Activated T-cell treated with anti-CD3 and anti-CD28 coated beads for 48 hours (primary cell): ENCODE measurements around the gene TRDN.
"Not testable (repeated sequence)": the region's sequence is repeated elsewhere in the genome, so short reads cannot be mapped to it uniquely, and the experiment has no call there.

ENCODE experiments used
- DNase-seq: peaks from one replicate; pipeline ENCODE4 v3.0.0-alpha.2; 2020; ENCODE audit warnings: low read depth

The TRDN gene

DNA sequence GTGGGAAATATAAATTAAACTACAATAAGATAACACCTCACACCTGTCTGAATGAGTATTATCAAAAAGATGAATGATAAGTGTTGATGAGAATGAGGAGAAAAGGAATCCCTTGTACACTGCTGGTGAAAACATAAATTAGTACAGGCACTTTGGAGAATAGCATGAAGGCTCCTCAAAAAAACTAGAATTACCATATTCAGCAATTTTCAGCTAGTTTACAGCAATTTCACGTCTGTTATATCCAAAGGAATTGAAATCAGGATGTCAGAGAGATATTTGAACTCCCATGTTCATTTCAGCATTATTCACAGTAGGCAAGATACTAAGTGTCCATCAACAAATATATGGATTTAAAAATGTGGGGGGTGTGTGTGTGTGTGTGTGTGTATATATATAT, 348.1 kb downstream of the TRDN start:
- DNase-seq: no peak

DNA sequence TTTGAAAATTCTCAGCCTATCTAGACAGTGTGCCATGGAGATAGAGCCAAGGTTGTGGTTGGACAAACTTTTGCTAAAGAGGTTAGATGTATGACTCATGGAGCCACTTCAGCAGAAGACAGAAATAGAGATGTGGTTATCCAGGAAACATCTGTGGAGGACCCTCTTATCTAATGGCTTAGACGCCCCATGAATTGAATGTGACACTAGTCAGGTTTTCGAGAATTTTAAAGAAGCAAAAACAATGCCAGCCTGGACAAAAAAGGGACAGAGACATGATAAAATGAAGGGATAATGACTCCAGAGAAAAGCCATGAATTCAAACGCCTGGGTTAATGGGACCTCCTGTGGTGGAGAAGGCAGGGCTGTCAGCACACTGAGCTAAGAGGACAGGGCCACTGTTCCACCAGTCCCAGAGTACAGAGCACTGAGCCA, 360.2 kb downstream of the TRDN start:
- DNase-seq: no peak

DNA sequence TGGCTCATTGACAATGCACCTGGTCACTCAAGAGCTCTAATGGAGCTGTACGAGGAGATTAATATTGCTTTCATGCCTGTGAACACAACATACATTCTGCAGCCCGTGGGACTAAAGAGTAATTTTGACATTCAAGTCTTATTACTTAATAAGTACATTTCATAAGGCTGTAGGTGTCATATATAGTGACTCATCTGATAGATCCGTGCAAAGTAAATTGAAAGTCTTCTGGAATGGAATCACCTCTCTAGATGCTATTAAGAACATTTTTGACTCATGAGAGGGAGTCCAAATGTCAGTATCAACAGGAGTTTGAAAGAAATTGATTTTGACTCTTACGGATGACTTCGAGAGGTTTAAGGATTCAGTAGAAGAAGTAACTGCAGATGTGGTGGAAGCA, 372.8 kb downstream of the TRDN start:
- no peak for DNase-seq

DNA sequence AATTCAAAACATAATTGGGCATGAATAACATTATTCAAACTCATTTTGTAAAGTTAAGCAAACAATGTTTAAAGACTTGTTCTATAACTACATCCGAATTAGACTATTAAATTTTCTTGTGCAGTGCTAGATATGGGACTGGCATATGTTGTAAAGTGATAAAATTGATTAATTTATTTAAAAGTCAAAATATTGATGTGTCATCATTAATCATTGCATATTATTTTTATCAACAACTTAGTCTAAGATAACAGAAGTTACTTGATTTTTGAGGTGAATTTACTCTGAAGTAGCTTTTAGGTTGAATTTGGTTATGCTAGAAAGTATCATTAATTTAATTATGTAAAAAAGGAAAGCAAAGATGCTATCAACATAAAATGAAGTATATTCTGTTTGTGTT, 396.1 kb downstream of the TRDN start:
- no peak for DNase-seq

DNA sequence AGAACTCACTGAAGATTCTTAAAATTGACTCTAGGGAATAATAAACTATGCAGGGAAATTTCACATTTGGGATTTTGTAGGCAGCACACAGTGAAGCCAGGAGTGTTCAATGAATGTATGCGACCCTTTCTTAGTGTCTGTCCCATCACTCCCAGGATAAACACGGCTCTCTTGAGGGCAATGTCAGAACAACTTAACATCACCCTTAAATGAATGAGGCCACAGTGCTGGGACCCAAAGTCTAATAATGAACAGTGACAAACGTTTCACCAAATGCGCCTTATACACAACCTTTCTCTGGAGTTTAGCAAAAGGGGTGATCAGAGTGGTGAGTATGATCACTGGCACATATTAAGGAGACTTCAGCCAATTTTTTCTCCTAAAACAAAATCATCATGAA, 403.4 kb downstream of the TRDN start:
- no peak for DNase-seq

DNA sequence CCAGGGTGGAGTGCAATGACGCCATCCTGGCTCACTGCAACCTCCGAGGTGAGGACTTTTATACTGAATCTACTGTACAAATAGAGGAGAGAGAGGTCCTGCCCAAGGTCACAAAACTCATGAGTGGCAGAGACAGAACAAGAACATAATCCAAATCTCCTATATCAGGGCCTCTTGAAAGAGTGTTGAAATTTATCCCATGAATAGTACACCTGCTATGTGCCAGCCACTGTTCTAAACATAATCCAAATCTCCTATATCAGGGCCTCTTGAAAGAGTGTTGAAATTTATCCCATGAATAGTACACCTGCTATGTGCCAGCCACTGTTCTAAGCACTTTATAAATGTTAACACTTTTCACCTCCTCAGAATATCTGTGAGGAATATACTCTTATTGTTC, 409.0 kb downstream of the TRDN start:
- not testable (repeated sequence) for DNase-seq

DNA sequence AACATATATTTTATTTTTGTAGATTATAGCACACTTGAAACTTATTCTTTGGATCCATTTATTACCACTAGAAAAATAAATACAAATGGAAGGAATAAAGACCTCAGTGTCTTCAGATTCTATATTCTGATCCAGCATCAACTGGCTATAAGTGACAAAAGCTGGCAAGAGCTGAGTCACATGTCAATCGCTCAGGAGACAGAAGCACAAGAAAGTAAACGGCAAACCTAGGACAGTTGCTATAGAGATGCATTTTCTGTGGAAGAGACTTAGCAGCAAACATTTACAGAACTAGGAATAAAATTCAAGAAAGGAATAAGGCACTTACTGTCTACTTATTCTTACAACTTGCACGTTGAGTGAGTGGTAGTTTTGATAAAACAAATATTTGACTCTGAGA, 410.4 kb downstream of the TRDN start:
- no peak for DNase-seq

DNA sequence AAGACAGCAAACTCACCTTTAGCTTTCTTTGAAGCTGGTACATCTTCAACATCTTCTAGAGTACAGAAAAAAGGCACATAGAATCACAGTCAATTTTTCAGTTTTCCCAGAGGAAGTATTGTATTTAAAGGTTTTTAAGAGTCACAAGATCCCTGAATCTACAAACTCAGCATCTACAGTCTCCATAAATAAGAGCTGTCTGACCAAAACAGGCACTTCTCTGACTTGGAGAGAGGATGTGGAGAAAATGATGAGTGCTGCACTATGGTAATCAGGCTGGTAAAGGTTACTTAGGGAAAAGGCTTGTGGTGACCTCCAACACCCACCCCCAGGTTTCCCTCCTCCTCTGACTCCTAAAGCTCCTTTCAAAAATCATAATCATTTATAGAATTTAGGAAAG, 412.7 kb downstream of the TRDN start:
- DNase-seq: no peak

DNA sequence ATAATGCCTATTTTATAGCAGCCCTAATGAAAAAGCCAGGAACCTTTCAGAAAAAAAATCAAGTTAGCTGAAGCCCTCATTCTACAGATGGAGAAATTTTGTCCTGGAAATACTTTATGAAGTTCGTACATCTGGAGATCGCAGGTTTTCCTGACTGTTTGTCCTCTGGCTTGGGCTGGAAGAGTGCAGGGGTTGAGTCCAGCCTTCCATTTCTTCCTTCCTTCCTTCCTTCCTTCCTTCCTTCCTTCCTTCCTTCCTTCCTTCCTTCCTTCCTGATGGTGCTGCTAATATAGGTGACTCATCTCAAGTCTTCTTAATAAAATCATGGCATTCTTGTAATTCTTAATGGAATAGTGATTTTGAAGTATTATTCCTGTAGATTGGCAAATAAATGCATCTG, 413.3 kb downstream of the TRDN start:
- DNase-seq: no peak

DNA sequence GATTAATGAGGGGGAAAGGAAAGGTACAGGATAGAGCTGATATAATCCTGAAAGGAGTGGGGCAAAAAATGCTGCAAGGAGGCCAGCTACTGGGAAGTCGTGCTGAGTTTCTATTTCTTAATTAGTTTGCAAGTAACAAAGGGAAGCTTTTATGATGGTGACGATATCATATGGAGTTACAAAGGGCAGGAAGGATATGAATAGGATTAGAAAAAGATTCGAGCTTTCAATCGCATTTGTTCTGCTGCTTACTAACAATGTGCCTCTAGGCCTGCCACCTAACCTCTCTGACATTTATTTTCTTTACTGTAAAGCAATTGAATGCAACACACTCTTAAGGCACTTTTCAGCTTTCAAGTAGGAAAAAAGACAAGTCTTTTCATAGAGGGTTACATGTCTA, 421.5 kb downstream of the TRDN start:
- no peak for DNase-seq

DNA sequence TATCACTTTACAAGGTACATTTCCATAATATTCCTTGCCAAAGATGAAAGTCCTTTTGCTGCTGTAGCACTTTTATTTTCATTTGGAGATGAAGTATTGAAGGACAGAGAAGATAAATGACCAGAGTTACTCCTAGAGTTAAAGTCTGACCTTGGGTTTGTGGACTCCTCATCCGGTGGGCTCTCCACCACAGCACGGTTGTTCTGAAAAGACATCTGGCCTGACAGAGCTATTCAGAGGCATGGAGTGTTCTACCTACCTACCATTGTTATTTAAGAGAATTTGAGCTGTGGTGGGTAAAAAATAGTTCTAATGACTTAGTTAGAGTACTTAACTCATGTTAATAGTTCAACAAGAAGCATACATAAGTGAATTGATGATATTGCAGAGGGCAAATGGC, 422.3 kb downstream of the TRDN start:
- no peak for DNase-seq

DNA sequence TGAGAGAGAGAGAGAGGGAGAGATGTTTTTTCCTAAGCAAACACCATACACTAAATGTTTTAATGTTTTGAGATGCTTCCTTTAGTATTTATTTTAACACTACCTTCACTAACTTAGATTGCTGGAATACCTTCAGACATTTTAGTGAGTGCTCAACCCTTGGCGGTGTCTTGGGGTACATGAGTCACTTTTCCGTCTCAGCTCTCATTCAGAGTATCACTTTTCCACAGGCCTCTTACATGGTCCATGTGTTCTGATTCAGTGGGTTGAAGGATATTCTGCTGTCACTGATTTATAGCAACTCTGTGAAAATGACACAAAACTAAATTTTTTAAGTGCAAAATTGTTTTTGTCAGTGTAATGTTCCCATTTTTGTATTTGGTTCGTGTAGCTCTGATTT, 422.8 kb downstream of the TRDN start:
- DNase-seq: no peak

DNA sequence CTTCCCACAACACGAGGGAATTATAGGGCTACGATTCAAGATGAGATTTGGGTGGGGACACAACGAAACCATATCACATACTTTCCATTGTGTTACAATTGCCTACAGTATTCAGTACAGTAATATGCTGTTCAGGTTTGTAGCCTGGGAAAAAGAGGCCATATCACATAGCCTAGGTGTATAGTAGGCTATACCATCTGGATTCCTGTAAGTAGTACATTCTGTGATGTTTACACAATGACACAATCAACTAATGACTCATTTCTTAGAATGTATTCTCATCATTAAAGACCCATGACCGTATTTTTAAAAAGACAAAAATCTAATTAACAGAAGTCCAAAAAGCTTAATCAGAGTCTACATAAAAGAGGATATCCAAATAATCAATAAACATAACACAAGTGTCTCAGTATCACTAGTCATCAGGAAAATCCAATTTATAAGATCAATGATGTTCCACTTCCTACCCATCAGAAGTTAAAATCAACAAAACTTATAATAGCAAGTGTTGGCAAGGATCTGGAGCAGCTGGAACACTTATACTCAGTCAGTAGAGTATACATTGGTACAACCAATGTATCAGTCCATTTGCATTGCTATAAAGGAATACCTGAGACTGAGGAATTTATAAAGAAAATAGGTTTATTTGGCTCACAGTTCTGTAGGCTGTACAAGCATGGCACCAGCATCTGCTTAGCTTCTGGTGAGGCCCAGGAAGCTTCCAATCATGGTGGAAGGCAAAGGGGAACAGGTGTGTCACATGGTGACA, 424.8 kb downstream of the TRDN start:
- DNase-seq: no peak

DNA sequence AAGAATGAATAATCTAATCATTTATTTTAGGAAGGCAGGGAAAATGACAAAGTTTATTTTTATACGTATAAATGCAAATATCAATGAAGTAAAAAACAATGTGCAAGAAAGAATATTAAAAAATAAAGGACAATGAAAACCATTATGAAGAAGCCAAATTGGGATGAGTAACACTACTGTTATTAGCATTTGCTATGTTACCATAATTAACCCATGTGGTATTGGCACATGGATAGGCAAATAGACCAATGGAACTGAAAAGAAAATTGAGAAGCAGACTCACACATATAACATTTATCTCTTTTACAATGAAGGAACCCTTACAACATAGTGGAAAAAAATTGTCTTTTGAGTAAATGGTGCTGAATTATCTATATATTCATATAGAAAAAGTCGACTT, 426.1 kb downstream of the TRDN start:
- DNase-seq: no peak

DNA sequence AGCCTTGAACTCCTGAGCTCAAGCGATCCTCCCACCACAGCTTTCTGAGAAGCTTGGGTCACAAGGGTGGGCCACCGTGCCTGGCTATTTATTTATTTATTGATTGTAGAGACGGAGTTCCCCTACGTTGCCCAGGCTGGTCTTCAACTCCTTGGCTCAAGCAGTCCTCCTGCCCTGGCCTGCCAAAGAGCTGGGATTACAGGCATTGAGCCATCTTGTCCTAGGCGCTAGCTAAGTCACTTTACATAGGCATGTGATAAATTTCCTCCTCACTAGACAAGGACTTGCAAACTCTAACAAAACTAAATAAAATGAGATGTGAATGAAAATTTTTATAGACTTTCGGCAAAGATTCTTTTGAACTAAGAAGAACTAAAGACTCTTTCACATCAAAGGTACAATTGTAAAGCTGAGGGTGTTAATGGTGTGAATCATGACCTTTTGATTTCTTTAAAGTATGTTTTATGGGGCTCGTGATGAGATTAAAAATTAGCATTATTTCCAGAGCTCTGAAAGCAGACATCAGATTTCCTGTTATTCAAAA, 428.7 kb downstream of the TRDN start:
- no peak for DNase-seq

DNA sequence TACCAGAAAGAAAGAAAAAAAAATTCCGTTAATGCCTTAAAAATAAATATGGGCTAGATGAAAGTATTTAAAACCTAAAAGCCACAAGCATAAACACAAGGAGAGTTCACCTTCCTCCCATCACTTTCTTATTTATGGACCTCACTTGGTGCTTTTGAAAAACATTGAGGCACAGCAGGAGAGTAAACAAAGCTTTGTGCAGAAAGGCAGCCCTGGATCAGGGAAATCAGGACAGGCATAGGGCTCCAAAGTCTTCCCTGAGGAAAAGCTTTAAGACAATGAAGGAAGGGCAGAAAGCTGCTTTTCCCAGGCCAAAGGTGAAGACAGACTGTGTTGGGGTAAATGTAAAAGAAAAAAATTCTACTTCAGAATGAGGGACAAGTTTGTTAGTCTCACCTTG, 432.8 kb downstream of the TRDN start:
- DNase-seq: no peak

DNA sequence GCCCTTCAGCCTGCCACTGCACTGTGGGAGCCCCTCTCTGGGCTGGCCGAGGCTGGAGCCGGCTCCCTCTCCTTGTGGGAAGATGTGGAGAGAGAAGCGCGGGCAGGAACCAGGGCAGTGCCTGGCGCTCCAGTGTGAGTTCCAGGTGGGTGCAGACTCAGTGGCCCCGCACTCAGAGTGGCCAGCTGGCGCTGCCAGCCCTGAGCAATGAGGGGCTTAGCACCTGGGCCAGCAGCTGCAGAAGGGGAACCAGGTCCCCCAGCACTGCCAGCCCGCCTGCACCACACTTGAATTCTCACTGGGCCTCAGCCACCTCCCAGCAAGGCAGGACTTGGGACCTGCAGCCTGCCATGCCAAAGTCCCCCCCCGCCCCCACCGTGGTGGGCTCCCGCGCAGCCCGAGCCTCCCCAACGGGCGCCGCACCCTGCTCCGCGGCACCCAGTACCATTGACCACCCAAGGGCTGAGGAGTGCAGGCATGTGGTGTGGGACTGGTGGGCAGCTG, 434.8 kb downstream of the TRDN start:
- DNase-seq: no peak

DNA sequence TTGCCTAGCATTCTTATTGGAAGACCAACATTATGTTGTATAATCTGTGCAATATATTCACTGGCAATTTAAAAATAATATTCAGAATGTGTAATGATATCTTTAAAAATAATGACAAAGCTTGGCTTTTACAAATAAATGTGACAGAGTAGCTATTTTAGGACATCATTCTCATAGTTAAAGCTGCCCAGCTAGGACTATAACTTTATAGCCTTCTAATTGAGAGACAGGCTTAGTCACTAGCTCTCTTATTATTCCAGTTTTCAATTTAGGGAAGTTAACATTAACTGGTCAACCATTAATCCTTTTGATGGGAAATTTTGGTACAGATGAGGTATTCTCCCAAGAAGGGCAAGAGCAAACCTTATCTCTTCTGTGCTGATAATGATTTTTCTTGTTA, 443.5 kb downstream of the TRDN start:
- no peak for DNase-seq

DNA sequence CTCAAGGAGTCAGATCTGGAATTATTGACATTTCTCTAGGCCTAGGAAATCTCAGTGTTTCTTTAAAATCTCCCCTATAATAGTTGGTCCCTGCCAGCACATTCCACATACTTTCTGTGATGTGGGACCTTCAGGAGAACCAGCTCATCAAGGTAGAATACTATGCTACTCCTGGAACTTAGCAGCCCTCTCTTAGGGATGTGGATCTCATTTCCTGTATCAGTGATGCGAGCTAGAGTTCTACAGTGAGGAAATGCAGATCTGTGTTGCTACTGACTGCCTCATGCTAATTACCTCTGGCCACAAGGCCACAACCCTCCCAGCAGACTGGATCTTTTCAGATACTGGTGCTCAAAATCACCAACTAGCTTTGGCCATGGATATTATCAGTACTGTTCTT, 446.9 kb downstream of the TRDN start:
- DNase-seq: no peak

DNA sequence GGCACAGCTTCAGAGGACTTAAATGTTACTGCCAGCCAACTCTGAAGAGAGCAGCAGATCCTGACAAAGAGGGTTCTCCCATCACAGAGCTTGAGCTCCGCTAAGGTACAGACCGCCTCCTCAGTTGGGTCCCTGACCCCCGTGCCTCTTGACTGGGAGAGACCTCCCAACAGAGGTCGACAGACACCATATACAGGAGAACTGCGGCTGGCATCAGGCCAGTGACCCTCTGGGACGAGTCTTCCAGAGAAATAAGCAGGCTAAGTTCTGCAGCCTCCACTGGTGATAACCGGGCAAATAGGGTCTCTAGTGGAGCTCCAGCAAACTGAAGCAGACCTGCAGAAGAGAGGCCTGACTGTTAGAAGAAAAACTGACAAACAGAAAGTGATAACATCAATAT, 453.8 kb downstream of the TRDN start:
- no peak for DNase-seq

DNA sequence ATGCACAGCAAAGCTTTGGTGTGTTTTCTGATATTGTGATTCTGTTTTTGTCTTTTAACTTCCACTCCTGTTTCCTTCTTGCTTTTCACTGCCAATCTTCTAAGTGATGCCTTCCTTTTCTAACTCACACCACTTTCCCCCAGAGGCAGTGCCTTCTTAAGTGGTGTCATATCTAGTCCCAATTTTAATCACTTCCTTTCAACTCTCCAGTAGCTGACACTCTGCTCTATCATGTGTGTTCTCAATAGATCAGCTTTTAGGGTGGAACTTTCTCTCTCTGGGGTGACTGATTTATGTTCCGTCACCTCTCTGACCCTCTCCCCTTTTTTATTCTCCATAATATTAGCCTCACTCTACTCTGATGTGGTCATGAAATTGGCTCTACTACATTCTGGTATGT, 460.0 kb downstream of the TRDN start:
- DNase-seq: no peak

DNA sequence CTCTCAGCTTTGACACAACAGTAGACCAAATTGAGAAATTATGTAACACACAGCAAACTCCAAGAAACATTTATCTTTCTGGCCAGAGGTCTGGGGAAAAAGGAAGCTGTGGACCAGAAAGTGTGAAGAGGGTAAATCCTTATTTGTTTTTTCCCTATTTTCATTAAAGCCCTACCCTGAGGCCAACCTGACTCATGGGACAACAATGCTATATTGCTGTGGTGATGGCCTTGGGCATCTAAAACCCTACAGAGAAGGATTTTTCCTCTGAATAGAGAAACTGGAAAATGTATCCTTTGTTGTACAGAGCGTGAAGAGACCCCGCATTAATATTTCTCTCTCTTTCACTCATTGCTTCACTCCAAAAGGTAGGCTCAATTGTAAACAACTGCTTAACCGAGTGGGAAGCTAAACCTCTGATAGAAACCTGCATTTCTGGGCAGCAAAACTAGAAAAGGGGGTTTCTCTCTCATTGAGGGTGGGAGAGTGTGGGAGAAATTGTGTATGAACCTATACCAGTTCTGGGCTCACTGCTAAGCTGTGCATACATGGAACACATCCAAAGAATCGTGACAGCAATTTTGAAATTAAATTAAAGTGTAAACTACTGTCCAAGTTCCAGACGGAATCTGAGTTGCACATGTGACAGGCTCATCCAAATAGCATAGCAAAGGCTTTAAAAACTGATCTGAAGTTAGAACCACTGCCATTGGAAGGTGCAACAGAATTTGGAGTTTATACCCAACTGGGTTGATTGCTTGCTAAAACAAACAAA, 465.2 kb downstream of the TRDN start:
- no peak for DNase-seq

DNA sequence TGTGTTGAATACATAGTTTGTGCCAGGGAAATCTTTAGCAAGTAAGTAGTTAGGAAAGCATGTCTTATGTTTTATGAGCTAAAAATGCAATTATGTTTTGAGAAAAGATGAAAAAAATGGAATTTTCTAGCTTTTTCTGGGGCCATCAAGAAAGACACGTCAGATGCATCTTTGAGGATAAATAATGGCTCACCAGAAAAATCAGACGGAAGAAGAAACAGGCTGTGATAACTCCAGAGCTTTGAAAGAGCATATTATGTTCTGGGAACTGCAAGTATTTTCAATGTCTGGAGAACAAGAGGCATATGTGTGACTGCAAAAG, 467.0 kb downstream of the TRDN start:
- DNase-seq: no peak
